Inflammatory macrophage treated with lipopolysaccharide for 4 hours (primary cell): ENCODE measurements around the gene ZFP90.
"Not testable (repeated sequence)": the region's sequence is repeated elsewhere in the genome, so short reads cannot be mapped to it uniquely, and the experiment has no call there.

Experiments
- DNase-seq: peaks from one replicate; pipeline ENCODE4 v3.0.0-alpha.2; 2020

The ZFP90 gene

GRCh38 chr16:68519225-68519745 is 19.8 kb upstream of the ZFP90 start:
- DNase-seq = peak; percentile 14

GRCh38 chr16:68520649-68521086 is 18.4 kb upstream of the ZFP90 start:
- peak; percentile 83 for DNase-seq

DNA sequence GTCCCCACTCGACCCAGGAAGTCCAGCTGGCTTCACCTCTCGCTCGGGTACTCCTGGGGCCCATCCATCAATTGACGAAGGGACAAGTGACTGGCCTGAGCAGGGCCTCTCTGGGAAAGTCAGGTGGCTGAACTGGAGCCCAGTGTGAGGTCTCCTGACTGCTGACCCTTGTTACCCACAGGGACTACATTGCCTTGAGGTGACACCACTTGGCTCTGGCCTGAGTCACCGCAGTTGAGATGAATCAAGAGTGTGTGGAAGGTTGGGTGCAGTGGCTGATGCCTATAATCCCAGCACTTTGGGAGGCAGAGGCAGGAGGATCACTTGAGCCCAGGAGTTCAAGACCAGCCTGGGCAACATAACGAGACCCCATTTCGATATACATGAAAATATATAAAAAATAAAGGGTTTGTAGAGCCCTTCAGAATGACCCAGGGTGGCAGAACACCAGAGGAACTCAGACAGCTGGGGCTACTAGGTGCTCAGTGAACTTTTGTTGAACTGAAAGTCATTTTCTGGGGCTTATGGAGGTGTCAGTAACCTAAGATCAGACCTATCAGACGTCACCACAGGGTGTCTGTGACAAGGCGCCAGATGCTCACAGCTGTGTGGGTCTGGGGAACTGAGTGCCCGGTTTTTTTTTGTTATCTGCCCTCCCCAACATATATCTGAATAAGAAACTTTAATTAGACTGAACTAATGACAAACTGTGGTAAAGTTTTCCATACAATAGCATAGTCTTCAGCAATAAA is 14.8 kb upstream of the ZFP90 start:
- DNase-seq = no peak

GRCh38 chr16:68526143-68526781 is 12.8 kb upstream of the ZFP90 start:
- DNase-seq = no peak

DNA sequence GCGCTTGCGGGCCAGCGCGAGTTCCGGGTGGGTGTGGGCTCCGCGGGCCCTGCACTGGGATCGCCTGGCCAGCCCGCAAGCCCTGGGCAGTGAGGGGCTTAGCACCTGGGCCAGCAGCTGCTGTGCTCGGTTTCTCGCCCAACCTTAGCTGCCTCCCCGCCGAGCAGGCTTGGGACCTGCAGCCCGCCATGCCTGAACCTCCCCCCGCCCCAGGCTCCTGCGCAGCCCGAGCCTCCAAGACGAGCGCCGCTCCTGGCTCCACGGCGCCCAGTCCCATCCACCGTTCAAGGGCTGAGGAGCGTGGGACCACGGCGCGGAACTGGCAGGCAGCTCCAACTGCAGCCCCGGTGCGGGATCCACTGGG is 12.3 kb upstream of the ZFP90 start:
- DNase-seq = no peak

DNA sequence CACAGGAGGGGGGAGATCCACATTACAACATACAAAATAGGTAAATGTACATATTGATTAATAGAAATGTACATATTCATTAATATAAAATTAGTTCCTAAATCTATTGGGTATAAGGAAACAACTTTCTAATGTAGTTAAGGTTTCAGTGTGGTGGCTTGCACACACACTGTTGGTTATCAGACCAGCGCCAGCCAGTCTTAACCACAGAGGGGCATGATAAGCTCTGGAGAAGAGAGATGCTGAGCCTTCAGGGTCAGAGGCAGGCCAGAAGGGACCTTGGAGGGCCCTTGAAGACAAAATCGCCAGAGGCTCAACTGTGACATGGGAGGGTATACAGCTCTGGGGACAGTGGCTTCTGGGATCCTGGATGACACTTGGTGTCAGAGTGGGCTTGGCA is 10.9 kb upstream of the ZFP90 start:
- no peak for DNase-seq

DNA sequence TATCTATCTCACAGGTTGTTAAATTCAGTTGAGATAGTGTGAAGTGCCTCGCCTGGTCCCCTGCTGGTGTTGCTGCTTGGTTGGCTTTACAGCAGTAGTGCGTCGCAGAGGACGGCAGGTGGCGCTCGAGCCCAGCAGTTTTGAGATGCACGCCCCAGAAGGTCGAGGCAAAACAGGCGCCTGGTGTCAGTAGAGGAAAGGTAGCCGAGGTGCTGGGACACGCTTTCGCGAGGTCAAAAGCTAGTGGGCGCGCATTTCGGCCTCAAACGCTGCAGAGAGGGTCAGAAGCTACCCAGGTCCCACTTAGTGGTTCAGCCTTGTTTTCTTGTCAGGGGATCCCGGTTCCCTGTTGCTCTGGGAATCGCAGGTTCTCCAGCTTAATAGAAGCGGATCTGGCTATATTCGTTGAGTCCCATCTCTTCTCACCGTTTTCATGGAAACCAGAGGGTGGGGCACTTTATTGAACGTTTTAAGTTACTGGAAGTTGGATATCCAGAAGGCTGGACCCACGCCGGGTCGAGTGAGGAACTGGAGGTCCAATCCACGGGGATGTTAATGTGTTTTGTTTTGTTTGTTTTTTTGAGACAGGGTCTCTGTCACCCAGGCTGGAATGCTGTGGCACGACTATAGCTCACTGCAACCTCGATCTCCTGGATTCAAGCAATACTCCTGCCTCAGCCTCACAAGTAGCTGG is 10.3 kb upstream of the ZFP90 start:
- DNase-seq = peak; percentile 72

- DNase-seq = no peak
Observed at GRCh38 chr16:68529608-68529930, 9.5 kb upstream of the ZFP90 start.

GRCh38 chr16:68529931-68530701 is 9.0 kb upstream of the ZFP90 start:
- DNase-seq = peak; percentile 78

GRCh38 chr16:68533937-68534336 is 5.2 kb upstream of the ZFP90 start:
- DNase-seq = no peak

DNA sequence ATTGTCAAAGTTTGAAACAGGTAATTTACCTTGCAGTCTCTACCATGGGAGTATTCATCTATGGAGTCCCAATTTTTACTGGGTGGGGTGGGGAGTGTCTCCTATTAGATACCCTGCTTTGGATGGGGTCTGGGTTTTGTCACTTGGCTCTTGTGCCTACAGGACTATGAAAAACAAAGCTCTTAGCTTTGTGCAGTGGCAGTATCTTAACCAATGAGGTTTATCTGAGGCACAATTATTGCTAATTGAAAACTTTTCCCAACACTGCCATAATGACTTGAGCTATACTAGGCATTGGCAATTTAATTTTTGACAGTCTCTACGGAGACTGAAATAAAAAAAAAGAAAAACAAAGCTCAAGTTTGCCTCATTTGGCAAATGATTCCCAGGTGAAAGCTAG is 3.8 kb upstream of the ZFP90 start:
- no peak for DNase-seq

DNA sequence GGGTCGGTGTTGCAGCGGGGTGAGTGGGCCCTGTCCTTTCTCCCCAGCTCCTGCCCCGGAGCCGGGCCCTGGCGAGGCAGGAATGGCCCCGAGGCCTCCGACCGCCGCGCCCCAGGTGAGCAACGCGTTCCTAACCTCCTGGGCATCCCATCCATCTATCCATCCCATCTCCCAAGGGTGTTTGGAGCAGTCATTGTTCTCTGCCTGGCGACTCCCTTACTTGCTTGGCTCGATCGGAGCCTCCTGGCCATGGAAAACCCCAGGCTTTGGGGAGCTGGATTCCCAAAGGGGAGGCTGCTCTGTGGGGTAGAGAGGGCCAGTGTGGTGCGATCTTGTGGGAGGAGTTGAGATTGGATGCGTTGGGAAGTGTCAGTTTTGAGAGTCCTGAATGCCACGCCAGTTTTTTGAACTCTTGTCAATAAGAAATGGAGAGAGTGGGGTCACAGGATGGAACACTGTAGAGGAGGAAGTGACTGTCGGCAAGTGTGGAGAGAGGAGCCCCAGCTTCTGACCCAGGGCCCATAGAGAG is 684 bp downstream of the ZFP90 start:
- peak; percentile 17 for DNase-seq

GRCh38 chr16:68548947-68549346 is 9.9 kb downstream of the ZFP90 start:
- no peak for DNase-seq

GRCh38 chr16:68553186-68553585 is 14.1 kb downstream of the ZFP90 start:
- no peak for DNase-seq

DNA sequence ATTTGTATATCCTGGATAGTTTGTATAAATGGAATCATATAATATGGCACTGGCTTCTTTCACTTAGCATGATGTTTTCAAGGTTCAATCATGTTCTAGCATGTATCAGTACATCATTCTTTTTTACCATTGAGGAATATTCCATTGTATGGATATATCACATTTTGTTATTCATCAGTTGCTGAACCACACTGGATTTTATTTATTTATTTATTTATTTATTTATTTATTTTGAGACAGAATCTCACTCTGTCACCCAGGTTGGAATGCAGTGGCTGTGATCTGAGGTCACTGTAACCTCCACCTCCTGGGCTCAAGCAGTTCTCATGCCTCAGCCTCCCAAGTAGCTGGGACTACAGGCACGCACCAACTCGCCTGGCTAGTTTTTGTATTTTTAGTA is 21.2 kb downstream of the ZFP90 start:
- DNase-seq = not testable (repeated sequence)

GRCh38 chr16:68563631-68564381 is 24.7 kb downstream of the ZFP90 start:
- no peak for DNase-seq

DNA sequence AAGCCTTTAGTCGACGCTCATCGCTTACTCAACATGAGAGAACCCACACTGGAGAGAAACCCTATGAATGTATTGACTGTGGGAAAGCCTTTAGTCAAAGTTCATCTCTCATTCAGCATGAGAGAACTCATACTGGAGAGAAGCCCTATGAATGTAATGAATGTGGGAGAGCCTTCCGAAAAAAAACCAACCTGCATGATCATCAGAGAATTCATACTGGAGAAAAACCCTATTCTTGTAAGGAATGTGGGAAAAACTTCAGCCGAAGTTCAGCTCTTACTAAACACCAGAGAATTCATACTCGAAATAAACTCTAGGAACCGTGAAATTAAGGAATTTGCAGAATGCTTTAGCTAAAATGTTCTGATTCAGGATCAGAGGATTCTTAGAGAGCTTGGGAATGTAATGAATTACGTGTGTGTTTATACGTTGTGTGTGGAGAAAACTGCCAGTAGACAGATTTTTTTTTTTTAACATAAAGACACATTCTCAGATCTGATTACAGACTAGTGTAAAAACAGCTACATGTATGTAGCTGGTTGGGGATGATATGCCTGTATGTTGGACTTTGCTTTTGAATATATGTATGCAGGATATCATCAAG is 25.4 kb downstream of the ZFP90 start:
- DNase-seq = peak; percentile 4

DNA sequence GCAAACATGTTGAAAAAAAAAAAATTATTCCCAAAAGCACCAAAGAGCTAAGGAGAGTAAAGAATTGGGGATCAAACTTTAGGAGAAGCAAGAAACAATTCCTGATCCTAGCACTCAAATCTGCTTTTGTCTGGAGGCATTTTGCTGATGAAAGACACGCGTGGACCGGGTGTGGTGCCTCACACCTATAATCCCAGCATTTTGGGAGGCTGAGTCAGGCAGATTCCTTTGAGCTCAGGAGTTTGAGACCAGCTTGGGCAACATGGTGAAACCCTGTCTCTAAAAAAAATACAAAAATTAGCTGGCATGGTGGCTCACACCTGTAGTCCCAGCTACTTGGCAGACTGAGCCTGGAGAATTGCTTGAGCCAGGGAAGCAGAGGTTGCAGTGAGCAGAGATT is 35.4 kb downstream of the ZFP90 start:
- no peak for DNase-seq

- DNase-seq = no peak
Observed at GRCh38 chr16:68575082-68575481, 36.0 kb downstream of the ZFP90 start.

GRCh38 chr16:68577352-68577853 is 38.3 kb downstream of the ZFP90 start:
- no peak for DNase-seq

- peak; percentile 41 for DNase-seq
Observed at GRCh38 chr16:68590201-68590994, 51.3 kb downstream of the ZFP90 start.
